HG03354 (cell line): ENCODE data around the gene MORC2.

ENCODE experiments used
- ATAC-seq: cut with Tn5 transposase; IDR thresholded peaks from one replicate; pipeline ENCODE4 v1.9.1; 2021; ENCODE audit warnings: mild to moderate bottlenecking; ENCODE audit not compliant: unreplicated experiment, poor library complexity, severe bottlenecking

The MORC2 gene

DNA sequence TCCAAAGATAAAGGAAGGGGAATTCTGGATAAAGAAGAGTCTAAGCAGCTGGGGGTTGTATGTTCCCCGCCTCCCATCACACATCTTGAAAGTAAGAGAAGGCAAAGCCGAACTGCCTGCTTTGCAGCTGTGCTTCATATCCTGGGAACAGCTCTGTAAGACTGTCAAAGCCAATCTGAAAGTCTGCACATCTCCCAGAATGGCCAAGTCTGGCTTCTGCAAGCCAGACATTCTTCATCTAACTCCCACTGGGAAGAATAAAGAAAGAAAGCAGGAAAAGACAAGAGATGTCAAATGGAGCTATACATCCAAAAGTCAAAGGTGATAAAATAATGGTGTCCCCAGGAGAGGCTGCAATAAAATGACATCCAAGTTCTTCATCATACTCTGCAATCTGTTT lies 15.4 kb downstream of the MORC2 start:
- no peak for ATAC-seq

DNA sequence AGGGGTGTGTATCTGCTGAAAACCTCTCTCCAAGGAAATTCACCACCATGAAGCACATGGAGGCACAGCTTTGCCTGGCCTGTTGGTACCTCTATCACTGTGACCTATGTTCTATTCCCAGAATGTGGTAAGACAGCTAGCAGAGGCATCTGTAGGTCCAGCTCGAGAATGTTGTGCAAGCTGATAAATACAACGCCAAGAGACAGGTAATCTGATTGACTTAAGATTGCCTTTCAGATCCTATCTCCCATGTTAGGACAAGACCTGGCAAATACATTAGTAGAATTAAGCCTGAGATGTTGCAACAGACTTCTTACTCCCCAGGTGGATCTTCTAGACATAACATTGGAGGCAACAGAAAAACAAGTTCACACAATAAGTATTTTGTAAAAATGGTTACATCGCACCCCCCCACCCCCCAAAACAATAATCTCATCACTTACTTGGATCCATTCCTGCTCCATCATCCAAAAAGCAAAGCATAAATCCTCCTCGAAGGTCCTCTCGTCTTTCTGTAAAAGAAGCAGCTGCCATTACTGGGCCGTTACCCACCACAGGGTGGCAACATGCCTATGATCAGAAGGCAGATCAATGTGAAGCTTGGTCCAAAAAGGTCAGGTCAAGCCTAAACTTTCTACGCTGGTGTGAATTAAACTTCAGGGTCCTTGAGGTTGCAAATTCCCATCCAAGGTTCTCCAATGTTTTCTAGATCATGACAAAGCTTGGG lies 18.5 kb downstream of the MORC2 start:
- no peak for ATAC-seq

DNA sequence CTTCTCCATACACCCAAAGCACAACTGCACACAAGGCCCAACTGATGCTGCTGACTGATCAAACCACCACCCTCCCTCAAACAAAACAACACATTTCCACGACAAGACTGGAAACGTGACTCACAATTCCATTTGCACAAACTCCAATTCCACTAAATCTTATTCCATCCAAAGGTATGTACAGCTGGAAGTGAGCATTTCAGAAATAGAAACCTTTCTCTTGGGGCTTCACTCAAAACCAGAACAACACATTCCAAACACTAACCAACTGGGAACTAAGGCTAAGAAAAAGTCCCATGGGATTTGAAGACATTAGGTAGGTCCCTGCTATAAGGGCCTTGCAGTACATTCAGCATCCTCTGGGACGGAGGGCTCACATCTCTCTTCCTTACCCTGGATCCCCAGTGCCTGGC lies 19.6 kb downstream of the MORC2 start:
- ATAC-seq, result no peak

DNA sequence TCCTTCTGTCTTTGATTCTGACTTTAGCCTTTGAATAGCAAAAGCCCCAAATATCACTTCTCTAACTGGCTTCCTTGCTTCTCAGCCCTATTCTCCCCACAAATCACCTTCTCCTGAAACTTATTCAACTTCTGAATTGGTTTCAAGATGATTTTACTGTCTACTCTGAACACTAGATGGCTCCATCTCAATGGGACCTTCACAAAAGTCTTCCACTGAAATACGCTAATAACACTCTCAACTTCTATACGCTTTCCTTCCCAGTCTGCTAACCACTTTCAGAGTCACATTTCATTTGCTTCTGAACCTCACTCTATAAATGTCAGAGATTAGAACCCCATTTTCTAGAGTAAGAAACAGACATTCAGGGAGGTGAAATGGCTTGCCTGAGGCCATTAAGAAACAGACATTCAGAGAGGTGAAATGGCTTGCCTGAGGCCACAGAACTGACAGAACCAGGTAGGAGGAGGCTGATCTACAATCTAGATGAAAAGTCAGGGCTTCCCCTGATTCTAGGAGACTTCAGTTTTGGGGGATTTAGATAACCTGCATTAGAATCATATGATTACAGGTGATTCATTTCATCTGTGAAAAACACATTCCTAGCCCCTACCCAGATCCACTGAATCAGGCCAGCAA lies 20.6 kb downstream of the MORC2 start:
- no peak for ATAC-seq

DNA sequence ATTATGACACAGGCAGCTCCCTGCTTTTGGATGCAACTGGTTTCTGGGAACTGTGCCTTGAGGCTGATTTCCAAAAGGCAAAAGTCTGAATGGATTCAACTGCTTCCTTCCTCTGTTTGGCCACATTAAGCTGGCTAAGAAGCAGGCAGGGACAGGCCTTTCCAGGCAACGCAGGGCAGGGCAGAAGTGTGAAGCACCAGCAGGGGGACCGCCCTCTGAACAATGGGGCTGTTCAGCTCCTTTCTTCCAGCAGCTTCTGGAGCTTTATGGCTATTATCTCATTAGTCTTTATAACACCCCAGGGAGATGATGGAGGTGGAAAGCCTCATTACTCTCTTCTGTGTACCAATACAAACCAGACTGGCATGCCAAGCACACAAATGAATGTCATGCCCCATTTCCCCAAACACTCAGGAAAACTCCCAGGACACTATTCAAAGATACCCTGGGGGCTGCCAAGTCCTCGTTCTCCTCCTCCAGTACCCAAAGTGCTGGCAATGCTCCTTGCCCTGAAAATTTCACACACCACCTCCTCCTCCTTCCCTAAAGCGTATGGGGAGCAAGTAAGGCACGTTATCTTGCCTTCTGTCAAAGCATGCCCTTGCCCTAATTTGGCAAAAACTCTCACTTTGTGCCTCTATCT lies 21.3 kb downstream of the MORC2 start:
- ATAC-seq, result no peak

DNA sequence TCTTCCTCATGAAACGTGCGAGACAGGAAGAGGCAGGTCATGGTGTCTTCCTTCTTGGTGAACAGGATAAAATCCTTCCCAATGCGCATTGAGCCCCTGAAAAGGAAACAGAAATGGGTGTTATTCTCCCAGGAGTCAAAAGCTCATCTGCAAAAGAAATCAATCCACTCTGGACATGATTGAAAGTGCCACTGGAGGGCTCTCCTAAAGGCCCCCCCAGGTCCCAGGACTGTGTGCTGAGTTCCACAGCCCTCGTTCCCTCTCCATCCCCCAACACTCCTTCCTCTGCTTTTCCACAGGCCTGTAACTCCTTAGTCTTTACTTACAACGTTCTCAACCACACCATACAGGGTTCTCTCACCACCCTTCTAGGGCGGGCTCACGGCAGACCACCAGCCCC lies 22.2 kb downstream of the MORC2 start:
- ATAC-seq, result no peak

DNA sequence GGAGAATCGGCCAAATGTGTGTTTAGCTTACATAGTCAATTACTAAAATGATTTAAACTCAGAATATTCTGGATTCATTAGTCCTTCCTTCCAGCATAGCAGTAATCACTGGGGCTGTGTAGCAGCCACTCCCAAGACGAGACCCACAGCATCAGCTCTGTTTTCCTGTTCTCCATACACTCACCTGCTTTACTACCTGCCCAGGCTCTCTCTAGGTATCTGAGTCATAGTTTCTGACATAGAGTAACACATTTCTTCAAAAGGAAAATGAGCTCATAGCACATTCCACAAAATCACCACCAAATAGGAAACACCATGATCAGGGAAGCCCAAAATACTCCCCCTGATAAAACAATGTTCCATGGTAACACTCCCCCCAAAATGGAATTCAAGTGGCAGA lies 22.9 kb downstream of the MORC2 start:
- ATAC-seq, result no peak

DNA sequence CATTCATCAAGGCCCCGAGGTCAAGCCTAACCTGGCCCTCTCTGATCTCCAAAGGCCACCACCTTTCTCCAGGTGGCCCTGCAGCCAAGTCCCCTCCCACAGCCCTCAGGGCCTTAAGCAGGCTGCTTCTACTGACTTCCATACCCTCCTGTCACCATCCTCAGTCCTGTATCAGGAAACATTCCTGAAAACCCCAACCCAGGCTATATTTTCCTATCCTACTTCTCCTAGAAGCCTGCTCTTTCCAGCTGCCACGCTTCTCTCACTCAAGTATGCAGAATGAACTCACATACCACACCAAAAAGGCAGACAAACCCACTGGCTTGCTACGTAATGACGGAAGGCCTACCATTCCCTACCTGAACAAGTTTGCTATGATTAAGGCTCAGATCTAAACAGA lies 23.6 kb downstream of the MORC2 start:
- no peak for ATAC-seq

DNA sequence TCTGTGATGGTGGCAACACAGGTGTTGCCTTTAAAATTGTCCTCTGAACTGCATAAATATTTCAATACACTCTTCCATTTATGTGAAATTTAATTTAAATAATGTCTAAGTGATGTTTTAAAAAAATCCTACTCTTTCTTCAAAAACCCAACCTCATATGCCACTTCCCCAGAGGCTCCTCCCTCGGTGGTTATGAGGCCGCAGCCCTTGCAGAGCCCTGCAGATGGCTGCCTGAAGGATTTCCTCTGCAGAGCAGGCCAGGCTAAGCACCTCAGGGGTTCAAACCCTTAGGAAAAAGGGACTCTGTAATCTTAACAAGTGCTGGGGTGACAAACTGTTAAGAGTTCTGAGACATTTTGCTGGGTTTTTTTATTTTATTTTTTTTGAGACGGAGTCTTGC lies 25.2 kb downstream of the MORC2 start:
- ATAC-seq, result no peak

DNA sequence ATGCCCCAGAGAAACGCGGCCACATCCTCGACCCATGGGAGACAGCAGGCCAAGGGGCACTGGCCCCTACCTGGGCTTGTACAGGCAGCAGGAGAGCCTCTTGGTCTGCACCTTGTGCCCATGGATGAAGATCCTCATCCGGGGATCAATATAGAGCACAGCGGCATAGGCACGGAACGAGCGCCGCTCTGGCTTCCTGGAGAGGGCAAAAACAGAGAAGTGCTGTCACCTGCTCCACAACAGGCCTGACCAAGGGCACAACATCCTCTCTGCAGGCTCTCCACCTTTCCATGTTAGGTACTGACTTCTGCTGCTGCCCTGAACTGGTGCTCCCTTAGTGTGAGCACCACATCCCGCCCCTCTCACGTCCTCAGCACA lies 27.2 kb downstream of the MORC2 start:
- no peak for ATAC-seq

DNA sequence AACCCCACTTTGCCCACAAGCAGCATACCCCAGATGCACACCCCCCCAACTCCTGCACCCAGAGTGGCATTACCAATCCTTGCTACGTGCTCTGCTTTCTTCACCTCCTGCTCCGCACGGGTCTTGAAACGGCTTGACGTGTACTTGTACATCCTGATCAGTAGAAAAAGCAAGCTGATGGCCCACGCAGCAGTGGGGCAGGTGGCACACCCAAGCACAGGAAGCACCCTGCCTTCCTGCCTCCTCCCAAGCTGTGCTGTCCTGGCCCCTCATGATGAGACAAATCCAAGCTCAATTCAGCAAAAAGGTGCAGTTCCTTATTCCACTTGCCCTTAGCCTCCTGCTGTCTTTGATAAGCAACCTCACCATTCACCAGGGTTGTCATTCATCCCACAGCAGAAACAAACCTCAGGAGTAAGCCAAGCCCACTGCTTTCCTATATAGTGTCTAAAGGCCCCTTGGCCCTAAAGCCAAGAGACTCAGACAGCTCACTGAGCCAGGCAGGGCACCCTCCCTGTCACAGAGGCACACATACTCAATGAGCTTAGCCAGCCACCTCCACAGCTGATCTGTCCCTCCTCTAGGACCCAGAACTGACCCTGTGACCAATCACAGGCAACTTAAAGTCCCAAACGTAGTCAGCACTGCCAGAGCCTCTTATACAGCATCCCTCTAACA lies 27.8 kb downstream of the MORC2 start:
- ATAC-seq, result no peak

DNA sequence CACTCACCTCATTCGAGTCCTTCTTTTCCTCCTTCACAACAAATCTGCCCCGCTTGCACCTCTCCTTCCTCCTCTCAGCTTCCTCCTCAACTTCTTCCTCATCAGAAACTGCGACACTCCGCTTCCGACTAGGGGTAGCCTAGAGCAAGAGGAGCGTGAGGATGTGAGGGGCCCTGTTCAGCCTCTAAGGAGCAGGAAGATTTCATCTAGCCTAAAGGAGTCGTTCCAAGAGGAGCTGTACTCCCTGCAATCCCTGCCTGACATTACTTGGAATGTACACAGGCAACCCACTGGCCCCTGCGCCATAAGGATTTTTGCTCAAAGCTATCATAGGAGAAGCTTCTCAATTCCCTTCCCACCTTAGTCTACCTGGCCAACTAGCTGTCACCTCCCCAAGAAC lies 34.5 kb downstream of the MORC2 start:
- ATAC-seq, result no peak

DNA sequence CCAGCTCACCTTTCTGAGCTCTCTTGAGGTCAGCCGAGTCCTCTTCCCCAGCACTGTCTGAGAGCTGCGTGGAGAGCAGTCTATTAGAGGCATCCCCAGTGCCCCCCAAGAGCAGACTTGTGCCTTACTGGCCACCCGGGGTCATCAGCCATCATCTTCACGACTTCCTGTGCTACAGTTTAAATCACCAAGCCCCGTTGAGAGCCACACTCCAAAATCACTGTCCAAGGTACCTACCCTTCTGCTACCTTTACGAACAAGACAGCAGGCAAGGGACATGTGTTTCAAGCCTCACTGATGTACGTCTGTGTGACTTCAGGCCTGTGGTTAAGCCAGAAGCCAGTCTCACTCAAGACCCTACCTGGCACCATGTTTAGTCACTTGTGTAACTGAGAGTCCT lies 35.1 kb downstream of the MORC2 start:
- ATAC-seq, result no peak

DNA sequence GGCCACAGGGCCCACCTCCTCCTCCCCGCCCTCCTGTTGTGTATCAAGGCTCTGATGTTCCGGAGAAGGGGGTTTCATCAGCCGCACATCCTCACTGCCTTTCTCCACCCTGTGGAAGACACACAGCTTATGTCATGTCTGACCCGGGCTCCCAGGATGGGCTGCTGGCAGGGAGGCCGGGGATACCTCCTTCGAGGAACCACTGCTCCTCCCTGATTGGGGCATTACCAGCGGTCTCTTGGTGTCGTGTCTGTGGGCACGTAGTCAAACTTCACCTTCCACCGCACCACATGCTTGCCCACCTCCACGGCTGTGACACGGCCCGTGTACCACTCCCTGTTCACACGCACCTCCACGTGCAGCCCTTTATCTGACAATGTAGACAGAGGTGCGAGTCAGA lies 35.9 kb downstream of the MORC2 start:
- ATAC-seq, result no peak

DNA sequence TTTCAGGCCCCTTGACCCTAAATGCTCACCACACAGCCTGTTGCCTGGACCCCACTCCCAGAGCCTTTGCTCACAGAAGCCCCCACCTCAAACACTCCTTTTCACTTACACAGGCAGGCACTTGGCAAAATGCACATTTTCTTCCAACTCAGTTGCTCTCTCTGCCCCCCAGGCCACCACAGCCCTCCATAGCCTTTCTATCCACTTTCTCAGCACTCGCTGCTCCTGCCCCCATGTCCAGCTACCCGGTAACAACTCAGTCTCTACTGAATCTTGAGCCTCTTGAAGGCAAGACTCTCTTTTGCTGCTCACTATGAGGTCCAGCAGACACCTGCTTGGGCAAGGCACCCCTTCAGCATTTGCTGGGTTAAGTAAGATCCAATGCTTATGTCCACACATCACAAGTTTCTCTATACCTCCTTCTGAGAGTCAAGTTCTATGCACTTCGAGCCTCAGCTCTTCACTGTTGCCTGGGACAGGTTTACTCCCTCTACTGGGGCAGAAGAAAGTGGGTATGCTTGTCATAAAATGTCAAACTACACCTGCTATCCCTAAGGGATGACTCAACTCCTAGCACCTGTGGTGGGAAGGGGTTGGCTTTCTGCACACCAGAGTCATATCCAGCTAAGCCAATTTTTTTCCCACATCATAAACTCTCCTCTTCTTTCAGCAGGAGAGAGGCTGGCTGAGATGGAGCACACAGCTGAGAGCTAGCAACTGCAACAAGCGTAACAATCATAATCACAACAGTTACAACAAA lies 36.9 kb downstream of the MORC2 start:
- ATAC-seq, result no peak

DNA sequence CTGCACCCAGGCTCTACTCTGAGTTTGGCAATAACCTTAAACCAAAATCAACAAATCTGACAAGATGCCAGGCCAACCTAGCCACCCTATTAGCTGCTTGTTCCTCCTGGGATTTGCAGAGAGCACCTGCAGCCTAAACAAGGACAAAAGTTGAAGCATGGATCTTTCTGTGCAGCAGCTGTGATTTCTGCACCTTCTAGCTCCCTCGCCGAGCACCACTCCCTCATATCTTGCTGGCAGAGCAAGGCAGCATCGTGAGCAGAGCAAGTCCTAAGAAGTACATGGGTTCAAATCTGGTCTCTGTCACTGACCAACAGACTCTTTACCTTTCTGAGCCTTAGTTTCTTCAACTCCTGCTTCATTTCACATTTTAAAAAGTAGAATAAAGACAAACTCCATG lies 38.3 kb downstream of the MORC2 start:
- no peak for ATAC-seq

DNA sequence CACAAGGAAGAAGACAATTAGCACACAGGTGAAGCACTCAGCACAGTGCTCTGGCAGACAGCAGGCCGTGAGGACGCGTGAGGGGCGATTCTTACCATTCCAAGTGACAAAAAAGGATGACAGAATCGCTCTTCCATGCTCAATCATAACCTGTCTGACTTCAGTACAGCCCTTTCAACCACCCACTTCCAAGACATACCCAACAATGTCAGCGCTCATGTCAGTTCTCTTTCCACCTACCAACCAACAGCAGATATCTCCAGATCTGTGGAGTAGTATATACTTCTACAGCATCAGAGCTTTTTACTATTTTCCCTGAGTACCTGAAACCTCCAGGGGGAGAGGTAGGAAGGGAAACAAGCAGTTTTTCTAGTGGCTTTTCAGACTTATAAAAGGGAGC lies 40.2 kb downstream of the MORC2 start:
- ATAC-seq, result no peak

DNA sequence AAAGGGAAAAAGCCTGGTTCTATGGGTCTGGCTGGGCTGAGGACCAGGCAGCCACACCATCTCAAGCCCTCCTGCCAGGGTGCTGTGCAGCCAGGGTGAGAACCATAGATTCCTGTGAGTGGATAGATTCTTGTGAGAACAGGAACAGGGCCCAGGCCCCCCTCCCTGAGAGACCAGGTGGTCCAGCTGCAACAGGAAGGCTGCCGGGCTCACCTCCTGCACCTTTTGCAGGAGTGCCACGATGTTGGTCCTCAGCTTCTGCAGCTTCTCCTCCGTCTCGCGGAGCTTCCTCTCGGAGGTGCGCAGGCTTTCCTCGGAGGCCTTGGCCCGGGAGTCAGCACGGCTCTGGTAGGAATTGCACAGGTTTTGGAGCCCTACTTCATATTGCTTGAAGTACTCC lies 40.8 kb downstream of the MORC2 start:
- ATAC-seq, result no peak

DNA sequence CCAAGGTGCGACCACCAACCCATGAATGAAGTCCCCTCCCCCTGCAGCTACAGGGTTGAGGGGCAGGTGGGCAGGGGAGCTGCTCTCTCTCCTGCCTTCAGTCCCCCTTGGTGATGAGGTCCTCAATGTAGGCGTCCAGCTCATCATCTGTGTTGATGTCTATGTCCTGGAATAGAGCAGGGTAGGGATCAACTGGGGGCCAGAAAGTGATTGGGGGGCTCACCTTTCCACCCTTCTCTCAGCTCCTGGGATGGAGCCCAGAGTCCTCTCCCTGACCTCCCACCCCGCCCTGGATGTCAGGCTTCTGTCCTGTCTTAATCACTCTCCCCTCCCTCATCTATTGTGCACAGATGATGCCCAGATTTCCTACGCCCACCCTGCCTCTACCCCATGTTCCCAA lies 41.9 kb downstream of the MORC2 start:
- ATAC-seq, result no peak

DNA sequence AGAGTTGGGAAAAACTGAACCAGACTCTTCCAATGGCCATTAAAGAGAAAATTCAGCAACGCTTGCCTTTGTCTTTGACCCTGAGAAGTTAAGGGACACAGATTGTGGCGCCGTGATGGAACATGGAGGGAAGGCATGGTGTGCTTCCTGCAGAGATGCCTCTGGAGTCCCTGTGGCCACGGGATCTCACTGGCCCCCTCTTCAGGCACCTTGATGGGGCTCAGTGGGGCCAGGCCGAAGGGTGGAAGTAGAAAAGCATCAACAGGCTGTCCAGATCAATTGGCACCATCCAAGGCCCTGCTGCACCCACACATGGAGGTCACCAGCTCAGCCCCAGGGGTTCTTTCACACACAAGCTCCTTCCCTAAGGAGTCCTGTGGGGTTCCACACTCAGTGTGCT lies 42.9 kb downstream of the MORC2 start:
- no peak for ATAC-seq
